ENCODE measurements around the gene ATP2B2.

- TF ChIP-seq CTCF (conservative IDR thresholded peaks at IDR 0.05; ENCODE audit: low read length) (no peak), EZH2phosphoT487 (IDR thresholded peaks at IDR 0.05; ENCODE audit: borderline replicate concordance, low read depth, low read length) (no peak)
Observed at GRCh38 chr3:10390641-10391373, 114.6 kb downstream of the ATP2B2 start.
